GM18870 (cell line): ENCODE measurements around the gene SLC8A1.

Source experiments
- ATAC-seq: cut with Tn5 transposase; IDR thresholded peaks from one replicate; pipeline ENCODE4 v1.9.1; 2021; ENCODE audit warnings: moderate library complexity; ENCODE audit not compliant: unreplicated experiment

SLC8A1 gene

GRCh38 chr2:40204268-40204667 is 247.6 kb downstream of the SLC8A1 start:
- ATAC-seq: no peak

- no peak for ATAC-seq
These were observed 249.0 kb downstream of the SLC8A1 start for GRCh38 chr2:40202798-40203400.

- no peak for ATAC-seq
These were observed 250.5 kb downstream of the SLC8A1 start for GRCh38 chr2:40201425-40201824.

GRCh38 chr2:40200366-40200915 is 251.4 kb downstream of the SLC8A1 start:
- no peak for ATAC-seq

GRCh38 chr2:40199771-40200170 is 252.1 kb downstream of the SLC8A1 start:
- ATAC-seq: no peak

- no peak for ATAC-seq
These were observed 254.8 kb downstream of the SLC8A1 start for GRCh38 chr2:40197121-40197520.

GRCh38 chr2:40193670-40194026 is 258.2 kb downstream of the SLC8A1 start:
- ATAC-seq: no peak

- no peak for ATAC-seq
These were observed 258.8 kb downstream of the SLC8A1 start for GRCh38 chr2:40192864-40193669.

GRCh38 chr2:40190457-40190856 is 261.4 kb downstream of the SLC8A1 start:
- no peak for ATAC-seq

- no peak for ATAC-seq
These were observed 262.0 kb downstream of the SLC8A1 start for GRCh38 chr2:40189881-40190280.

- no peak for ATAC-seq
These were observed 264.8 kb downstream of the SLC8A1 start for GRCh38 chr2:40187054-40187453.

GRCh38 chr2:40184551-40184950 is 267.3 kb downstream of the SLC8A1 start:
- ATAC-seq: no peak

GRCh38 chr2:40181855-40182254 is 270.0 kb downstream of the SLC8A1 start:
- ATAC-seq: no peak

GRCh38 chr2:40179801-40180200 is 272.1 kb downstream of the SLC8A1 start:
- no peak for ATAC-seq

- peak; percentile 74 for ATAC-seq
These were observed 272.9 kb downstream of the SLC8A1 start for GRCh38 chr2:40178971-40179370.

- ATAC-seq: no peak
These were observed 273.6 kb downstream of the SLC8A1 start for GRCh38 chr2:40178171-40178778.

GRCh38 chr2:40177366-40177765 is 274.5 kb downstream of the SLC8A1 start:
- no peak for ATAC-seq

- ATAC-seq: no peak
These were observed 278.6 kb downstream of the SLC8A1 start for GRCh38 chr2:40173276-40173675.

GRCh38 chr2:40169856-40170255 is 282.0 kb downstream of the SLC8A1 start:
- no peak for ATAC-seq

- no peak for ATAC-seq
These were observed 282.5 kb downstream of the SLC8A1 start for GRCh38 chr2:40169430-40169829.

GRCh38 chr2:40168546-40168945 is 283.3 kb downstream of the SLC8A1 start:
- no peak for ATAC-seq

- ATAC-seq: no peak
These were observed 283.9 kb downstream of the SLC8A1 start for GRCh38 chr2:40168032-40168431.
